ENCODE measurements around the gene PLOD1. TPM values are rescaled to one million over a fixed set of nuclear protein-coding genes. Genes with fewer than 3 reads are reported as not detected.
A peak's percentile ranks its signal among the peaks of the same experiment; 100 is the strongest.

Gene PLOD1
- total and polyA plus RNA-seq, 2 of the 13 experiments (the other 11 are each of a cell fraction or from before 2014, with no cell fraction given) = 70.1 to 318 TPM

DNA sequence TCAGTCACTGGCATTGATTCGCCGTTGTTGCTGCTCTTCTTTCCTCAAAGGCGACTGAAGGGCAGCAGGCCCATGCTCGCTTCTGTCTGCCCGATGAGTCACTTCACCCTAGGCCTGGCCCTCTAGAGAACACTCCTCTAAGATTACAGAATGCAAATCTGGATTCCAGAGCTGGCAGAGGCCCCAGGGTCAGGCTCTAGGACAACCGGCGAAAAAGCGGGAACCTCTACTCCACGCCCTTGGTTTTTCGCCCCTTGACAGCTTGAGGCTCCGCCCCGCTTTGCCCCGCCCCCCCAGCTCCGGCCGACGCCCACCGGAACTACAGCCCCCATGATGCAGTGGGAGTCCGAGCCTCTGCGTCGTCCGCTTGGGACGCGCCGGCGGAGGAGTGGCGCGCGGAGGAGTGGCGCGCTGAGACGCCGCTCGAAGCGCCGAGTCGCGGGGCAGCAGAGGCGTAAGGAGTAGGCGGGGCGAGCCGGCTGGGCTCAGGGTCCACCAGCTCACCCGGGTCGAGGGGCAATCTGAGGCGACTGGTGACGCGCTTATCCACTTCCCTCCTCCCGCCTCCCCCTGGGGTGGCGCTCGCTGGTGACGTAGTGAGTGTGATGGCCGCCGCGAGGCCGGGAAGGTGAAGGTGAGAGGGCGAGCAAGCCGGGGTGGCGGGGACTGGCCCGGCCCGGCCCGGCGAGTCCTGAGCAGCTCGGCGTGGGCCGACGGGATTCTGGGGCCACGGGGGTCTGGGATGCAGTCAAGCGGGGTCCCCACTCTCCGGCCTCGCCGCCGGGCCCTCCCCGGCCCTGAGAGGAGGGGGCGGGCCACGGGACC lies 45.5 kb downstream of the PLOD1 start, which contains the start of gene MFN2 (continued):
- TF ChIP-seq, protein P1, sequence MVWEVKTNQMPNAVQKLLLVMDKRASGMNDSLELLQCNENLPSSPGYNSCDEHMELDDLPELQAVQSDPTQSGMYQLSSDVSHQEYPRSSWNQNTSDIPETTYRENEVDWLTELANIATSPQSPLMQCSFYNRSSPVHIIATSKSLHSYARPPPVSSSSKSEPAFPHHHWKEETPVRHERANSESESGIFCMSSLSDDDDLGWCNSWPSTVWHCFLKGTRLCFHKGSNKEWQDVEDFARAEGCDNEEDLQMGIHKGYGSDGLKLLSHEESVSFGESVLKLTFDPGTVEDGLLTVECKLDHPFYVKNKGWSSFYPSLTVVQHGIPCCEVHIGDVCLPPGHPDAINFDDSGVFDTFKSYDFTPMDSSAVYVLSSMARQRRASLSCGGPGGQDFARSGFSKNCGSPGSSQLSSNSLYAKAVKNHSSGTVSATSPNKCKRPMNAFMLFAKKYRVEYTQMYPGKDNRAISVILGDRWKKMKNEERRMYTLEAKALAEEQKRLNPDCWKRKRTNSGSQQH (CRISPR knock-in tag; IDR thresholded peaks at IDR 0.05; ENCODE audit: low read depth) = no peak
- TF ChIP-seq ZNF496 (CRISPR knock-in tag; IDR thresholded peaks at IDR 0.05; ENCODE audit: insufficient replicate concordance) (no peak), SOX13 (IDR thresholded peaks at IDR 0.05) (no peak), SOX13 (CRISPR knock-in tag; conservative IDR thresholded peaks at IDR 0.05 in 1 of 2, IDR thresholded peaks at IDR 0.05 in 1 of 2) (no peak), GTF2F1 (IDR thresholded peaks at IDR 0.05; ENCODE audit: low read length) (no peak), ZSCAN30 (CRISPR knock-in tag; IDR thresholded peaks at IDR 0.05) (peak; percentile 89), HNRNPL (IDR thresholded peaks at IDR 0.05; ENCODE audit: low read depth, low read length) (no peak), GTF3A (CRISPR knock-in tag; conservative IDR thresholded peaks at IDR 0.05) (0 out of 2 replicates have a peak, but pooled peaks have one; percentile 52), ZNF558 (CRISPR knock-in tag; IDR thresholded peaks at IDR 0.05; ENCODE audit: borderline replicate concordance) (no peak)
- TF ChIP-seq, protein P2, sequence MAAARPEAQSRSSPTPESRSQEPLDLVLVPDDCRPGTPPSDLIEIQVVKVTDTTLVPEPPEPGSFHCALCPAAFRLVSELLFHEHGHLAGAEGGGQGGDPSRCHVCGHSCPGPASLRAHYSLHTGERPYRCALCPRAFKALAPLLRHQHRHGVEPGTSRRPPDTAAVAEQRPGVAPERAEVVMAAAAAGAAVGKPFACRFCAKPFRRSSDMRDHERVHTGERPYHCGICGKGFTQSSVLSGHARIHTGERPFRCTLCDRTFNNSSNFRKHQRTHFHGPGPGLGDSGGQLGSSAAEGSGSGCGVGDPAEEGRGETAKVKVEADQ (CRISPR knock-in tag; IDR thresholded peaks at IDR 0.05; ENCODE audit: borderline replicate concordance) = no peak
- TF ChIP-seq, protein P3, sequence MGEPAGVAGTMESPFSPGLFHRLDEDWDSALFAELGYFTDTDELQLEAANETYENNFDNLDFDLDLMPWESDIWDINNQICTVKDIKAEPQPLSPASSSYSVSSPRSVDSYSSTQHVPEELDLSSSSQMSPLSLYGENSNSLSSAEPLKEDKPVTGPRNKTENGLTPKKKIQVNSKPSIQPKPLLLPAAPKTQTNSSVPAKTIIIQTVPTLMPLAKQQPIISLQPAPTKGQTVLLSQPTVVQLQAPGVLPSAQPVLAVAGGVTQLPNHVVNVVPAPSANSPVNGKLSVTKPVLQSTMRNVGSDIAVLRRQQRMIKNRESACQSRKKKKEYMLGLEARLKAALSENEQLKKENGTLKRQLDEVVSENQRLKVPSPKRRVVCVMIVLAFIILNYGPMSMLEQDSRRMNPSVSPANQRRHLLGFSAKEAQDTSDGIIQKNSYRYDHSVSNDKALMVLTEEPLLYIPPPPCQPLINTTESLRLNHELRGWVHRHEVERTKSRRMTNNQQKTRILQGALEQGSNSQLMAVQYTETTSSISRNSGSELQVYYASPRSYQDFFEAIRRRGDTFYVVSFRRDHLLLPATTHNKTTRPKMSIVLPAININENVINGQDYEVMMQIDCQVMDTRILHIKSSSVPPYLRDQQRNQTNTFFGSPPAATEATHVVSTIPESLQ (CRISPR knock-in tag; conservative IDR thresholded peaks at IDR 0.05) = no peak
- TF ChIP-seq, protein P4, sequence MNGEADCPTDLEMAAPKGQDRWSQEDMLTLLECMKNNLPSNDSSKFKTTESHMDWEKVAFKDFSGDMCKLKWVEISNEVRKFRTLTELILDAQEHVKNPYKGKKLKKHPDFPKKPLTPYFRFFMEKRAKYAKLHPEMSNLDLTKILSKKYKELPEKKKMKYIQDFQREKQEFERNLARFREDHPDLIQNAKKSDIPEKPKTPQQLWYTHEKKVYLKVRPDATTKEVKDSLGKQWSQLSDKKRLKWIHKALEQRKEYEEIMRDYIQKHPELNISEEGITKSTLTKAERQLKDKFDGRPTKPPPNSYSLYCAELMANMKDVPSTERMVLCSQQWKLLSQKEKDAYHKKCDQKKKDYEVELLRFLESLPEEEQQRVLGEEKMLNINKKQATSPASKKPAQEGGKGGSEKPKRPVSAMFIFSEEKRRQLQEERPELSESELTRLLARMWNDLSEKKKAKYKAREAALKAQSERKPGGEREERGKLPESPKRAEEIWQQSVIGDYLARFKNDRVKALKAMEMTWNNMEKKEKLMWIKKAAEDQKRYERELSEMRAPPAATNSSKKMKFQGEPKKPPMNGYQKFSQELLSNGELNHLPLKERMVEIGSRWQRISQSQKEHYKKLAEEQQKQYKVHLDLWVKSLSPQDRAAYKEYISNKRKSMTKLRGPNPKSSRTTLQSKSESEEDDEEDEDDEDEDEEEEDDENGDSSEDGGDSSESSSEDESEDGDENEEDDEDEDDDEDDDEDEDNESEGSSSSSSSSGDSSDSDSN (CRISPR knock-in tag; IDR thresholded peaks at IDR 0.05) = no peak
- TF ChIP-seq, protein P5, sequence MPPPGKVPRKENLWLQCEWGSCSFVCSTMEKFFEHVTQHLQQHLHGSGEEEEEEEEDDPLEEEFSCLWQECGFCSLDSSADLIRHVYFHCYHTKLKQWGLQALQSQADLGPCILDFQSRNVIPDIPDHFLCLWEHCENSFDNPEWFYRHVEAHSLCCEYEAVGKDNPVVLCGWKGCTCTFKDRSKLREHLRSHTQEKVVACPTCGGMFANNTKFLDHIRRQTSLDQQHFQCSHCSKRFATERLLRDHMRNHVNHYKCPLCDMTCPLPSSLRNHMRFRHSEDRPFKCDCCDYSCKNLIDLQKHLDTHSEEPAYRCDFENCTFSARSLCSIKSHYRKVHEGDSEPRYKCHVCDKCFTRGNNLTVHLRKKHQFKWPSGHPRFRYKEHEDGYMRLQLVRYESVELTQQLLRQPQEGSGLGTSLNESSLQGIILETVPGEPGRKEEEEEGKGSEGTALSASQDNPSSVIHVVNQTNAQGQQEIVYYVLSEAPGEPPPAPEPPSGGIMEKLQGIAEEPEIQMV (CRISPR knock-in tag; IDR thresholded peaks at IDR 0.05; ENCODE audit: low read depth) = peak; percentile 84
- TF ChIP-seq, protein P6, sequence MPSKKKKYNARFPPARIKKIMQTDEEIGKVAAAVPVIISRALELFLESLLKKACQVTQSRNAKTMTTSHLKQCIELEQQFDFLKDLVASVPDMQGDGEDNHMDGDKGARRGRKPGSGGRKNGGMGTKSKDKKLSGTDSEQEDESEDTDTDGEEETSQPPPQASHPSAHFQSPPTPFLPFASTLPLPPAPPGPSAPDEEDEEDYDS (CRISPR knock-in tag; IDR thresholded peaks at IDR 0.05) = no peak; the same call in 1 of the 2 replicates
- TF ChIP-seq, protein P7, sequence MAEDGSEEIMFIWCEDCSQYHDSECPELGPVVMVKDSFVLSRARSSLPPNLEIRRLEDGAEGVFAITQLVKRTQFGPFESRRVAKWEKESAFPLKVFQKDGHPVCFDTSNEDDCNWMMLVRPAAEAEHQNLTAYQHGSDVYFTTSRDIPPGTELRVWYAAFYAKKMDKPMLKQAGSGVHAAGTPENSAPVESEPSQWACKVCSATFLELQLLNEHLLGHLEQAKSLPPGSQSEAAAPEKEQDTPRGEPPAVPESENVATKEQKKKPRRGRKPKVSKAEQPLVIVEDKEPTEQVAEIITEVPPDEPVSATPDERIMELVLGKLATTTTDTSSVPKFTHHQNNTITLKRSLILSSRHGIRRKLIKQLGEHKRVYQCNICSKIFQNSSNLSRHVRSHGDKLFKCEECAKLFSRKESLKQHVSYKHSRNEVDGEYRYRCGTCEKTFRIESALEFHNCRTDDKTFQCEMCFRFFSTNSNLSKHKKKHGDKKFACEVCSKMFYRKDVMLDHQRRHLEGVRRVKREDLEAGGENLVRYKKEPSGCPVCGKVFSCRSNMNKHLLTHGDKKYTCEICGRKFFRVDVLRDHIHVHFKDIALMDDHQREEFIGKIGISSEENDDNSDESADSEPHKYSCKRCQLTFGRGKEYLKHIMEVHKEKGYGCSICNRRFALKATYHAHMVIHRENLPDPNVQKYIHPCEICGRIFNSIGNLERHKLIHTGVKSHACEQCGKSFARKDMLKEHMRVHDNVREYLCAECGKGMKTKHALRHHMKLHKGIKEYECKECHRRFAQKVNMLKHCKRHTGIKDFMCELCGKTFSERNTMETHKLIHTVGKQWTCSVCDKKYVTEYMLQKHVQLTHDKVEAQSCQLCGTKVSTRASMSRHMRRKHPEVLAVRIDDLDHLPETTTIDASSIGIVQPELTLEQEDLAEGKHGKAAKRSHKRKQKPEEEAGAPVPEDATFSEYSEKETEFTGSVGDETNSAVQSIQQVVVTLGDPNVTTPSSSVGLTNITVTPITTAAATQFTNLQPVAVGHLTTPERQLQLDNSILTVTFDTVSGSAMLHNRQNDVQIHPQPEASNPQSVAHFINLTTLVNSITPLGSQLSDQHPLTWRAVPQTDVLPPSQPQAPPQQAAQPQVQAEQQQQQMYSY (CRISPR knock-in tag; IDR thresholded peaks at IDR 0.05) = peak; percentile 43
